Tongue (tissue), 2 donors: ENCODE measurements around the gene CC2D2B. TPM values are rescaled to one million over a fixed set of nuclear protein-coding genes. Genes with fewer than 3 reads are reported as not detected.
"Not testable (repeated sequence)": the region's sequence is repeated elsewhere in the genome, so short reads cannot be mapped to it uniquely, and the experiment has no call there.

Experiments
- DNase-seq: peaks from one replicate; pipeline ENCODE4 v3.0.0-alpha.2; 2015
- total RNA-seq: library from RNA; depleted of rRNA; stranded (reverse); fragments of >200 nt; gene quantifications from one replicate; pipeline ENCODE4 v1.2.3, GENCODE V29; 2014

CC2D2B gene
- total RNA-seq, 1 donor from 2014 or later, result 2.2 TPM

GRCh38 chr10:95908450-95908849 is 675 bp downstream of the CC2D2B start:
- DNase-seq, result no peak

GRCh38 chr10:95909561-95909960 is 1.8 kb downstream of the CC2D2B start:
- DNase-seq, result no peak

GRCh38 chr10:95916039-95916438 is 8.3 kb downstream of the CC2D2B start:
- DNase-seq, result not testable (repeated sequence)

- no peak for DNase-seq
Measured at GRCh38 chr10:95920798-95921426, 13.1 kb downstream of the CC2D2B start.

- DNase-seq, result no peak
Measured at GRCh38 chr10:95925033-95925432, 17.3 kb downstream of the CC2D2B start.

GRCh38 chr10:95935429-95935828 is 27.7 kb downstream of the CC2D2B start:
- no peak for DNase-seq

GRCh38 chr10:95941115-95941514 is 33.3 kb downstream of the CC2D2B start:
- DNase-seq, result no peak

- DNase-seq, result no peak
Measured at GRCh38 chr10:95963202-95963990, 55.6 kb downstream of the CC2D2B start.

GRCh38 chr10:95963991-95964389 is 56.2 kb downstream of the CC2D2B start:
- no peak for DNase-seq

GRCh38 chr10:95964756-95965155 is 57.0 kb downstream of the CC2D2B start:
- peak; percentile 24 for DNase-seq

GRCh38 chr10:95976362-95977229 is 68.8 kb downstream of the CC2D2B start:
- DNase-seq, result no peak

- DNase-seq, result no peak
Measured at GRCh38 chr10:95982200-95982599, 74.4 kb downstream of the CC2D2B start.

- DNase-seq, result no peak
Measured at GRCh38 chr10:95987685-95988426, 80.1 kb downstream of the CC2D2B start.

GRCh38 chr10:95988702-95989101 is 80.9 kb downstream of the CC2D2B start:
- DNase-seq, result no peak

GRCh38 chr10:95994376-95994775 is 86.6 kb downstream of the CC2D2B start:
- DNase-seq, result not testable (repeated sequence)

- DNase-seq, result no peak
Measured at GRCh38 chr10:95998255-95998784, 90.5 kb downstream of the CC2D2B start.

- no peak for DNase-seq
Measured at GRCh38 chr10:96013956-96014355, 106.2 kb downstream of the CC2D2B start.

GRCh38 chr10:96014473-96015102 is 106.8 kb downstream of the CC2D2B start:
- DNase-seq, result no peak

- peak; percentile 73 for DNase-seq
Measured at GRCh38 chr10:96017191-96017687, 109.5 kb downstream of the CC2D2B start.

GRCh38 chr10:96021332-96021731 is 113.6 kb downstream of the CC2D2B start:
- no peak for DNase-seq

GRCh38 chr10:96022739-96023138 is 115.0 kb downstream of the CC2D2B start:
- DNase-seq, result no peak
